ENCODE data around the gene LONP2. TPM values are rescaled to one million over a fixed set of nuclear protein-coding genes. Genes with fewer than 3 reads are reported as not detected.
A peak's percentile ranks its signal among the peaks of the same experiment; 100 is the strongest.

LONP2 gene
- total and polyA plus RNA-seq, 2 of the 13 experiments (the other 11 are each of a cell fraction or from before 2014, with no cell fraction given): 39.2 to 63.3 TPM

- TF ChIP-seq ZNF512B (CRISPR knock-in tag; IDR thresholded peaks at IDR 0.05; ENCODE audit: borderline replicate concordance) (peak; percentile 84; the same call in 1 of the 2 replicates), NFIC (IDR thresholded peaks at IDR 0.05; ENCODE audit: low read length) (peak; percentile 50; the same call in 1 of the 2 replicates), TFDP1 (CRISPR knock-in tag; IDR thresholded peaks at IDR 0.05; ENCODE audit: borderline replicate concordance) (peak; percentile 64; the same call in 1 of the 2 replicates), RBFOX2 (IDR thresholded peaks at IDR 0.05; ENCODE audit: low read depth, low read length) (0 out of 2 replicates have a peak, but pooled peaks have one; percentile 47), POLR2AphosphoS2 (IDR thresholded peaks at IDR 0.05; ENCODE audit: low read depth, low read length) (no peak), ZBTB2 (CRISPR knock-in tag; IDR thresholded peaks at IDR 0.05; ENCODE audit: low read depth) (no peak), PAF1 (CRISPR knock-in tag; IDR thresholded peaks at IDR 0.05) (no peak), ZFP37 (CRISPR knock-in tag; IDR thresholded peaks at IDR 0.05; ENCODE audit: borderline replicate concordance) (peak; percentile 59; the same call in 1 of the 2 replicates), DDIT3 (CRISPR knock-in tag; IDR thresholded peaks at IDR 0.05) (no peak), ZNF280D (CRISPR knock-in tag; IDR thresholded peaks at IDR 0.05) (peak; percentile 91), ZNF784 (CRISPR knock-in tag; IDR thresholded peaks at IDR 0.05; ENCODE audit: borderline replicate concordance) (no peak), ARID4A (CRISPR knock-in tag; IDR thresholded peaks at IDR 0.05; ENCODE audit: borderline replicate concordance) (peak; percentile 27; the same call in 1 of the 2 replicates), ZNF256 (CRISPR knock-in tag; conservative IDR thresholded peaks at IDR 0.05) (0 out of 2 replicates have a peak, but pooled peaks have one; percentile 4)
Observed at GRCh38 chr16:48235556-48236136, 8.5 kb upstream of the LONP2 start (continued).
